CD4-positive, alpha-beta T cell (primary cell): ENCODE data around the gene SPESP1. TPM values are rescaled to one million over a fixed set of nuclear protein-coding genes. Genes with fewer than 3 reads are reported as not detected.

Source experiments
- ATAC-seq: fragments of 200-7000 bp; cut with Tn5 transposase; one replicate; pipeline ENCODE4 v1.10.0; 2022; ENCODE audit warnings: mild to moderate bottlenecking; ENCODE audit not compliant: poor library complexity
- CTCF ChIA-PET: fragments of 350-600 bp; sonication (Branson Sonifier 250); formaldehyde crosslinking; loops from one replicate; lab custom pipeline; 2021; ENCODE audit warnings: antibody characterized with exemption, inconsistent platforms; lab: Charles Lee
- POLR2A ChIA-PET: fragments of 350-600 bp; sonication (Branson Sonifier 250); formaldehyde crosslinking; loops from one replicate; lab custom pipeline; 2021; ENCODE audit warnings: antibody characterized with exemption, inconsistent platforms; lab: Charles Lee
- DNase-seq, 14 experiments: peaks; one replicate each; pipeline ENCODE4 v3.0.0-alpha.2; 2013 to 2020; ENCODE audit warnings: mixed read lengths in 2 of 14
- H3K27ac ChIP-seq, 2 donors: one replicate each; pipeline versions ENCODE4 v1.5.1 to v1.7.0; 2013; ENCODE audit warnings: low read length in 2 of 2, low read depth in 1 of 2, mild to moderate bottlenecking in 1 of 2
- H3K27me3 ChIP-seq, 2 experiments: 1 replicate in 1 of 2; 2 replicates in 1 of 2; pipeline versions ENCODE4 v1.6.1 to v1.7.0; 2013; ENCODE audit warnings: low read length in 2 of 2, control low read depth in 1 of 2, mild to moderate bottlenecking in 1 of 2, moderate library complexity in 1 of 2; ENCODE audit not compliant: insufficient read depth in 2 of 2, control insufficient read depth in 1 of 2
- H3K36me3 ChIP-seq: one replicate; pipeline ENCODE4 v1.6.1; 2013; ENCODE audit warnings: low read length, control low read depth; ENCODE audit not compliant: insufficient read depth
- H3K4me1 ChIP-seq: one replicate; pipeline ENCODE4 v1.6.1; 2013; ENCODE audit warnings: low read length, control low read depth; ENCODE audit not compliant: insufficient read depth
- H3K4me3 ChIP-seq: one replicate; pipeline ENCODE4 v1.5.1; 2013; ENCODE audit warnings: mild to moderate bottlenecking, low read length, moderate library complexity
- H3K9me3 ChIP-seq, 2 experiments: 1 replicate in 1 of 2; 2 replicates in 1 of 2; pipeline versions ENCODE4 v1.6.1 to v1.7.0; 2013; ENCODE audit warnings: low read length in 2 of 2, mild to moderate bottlenecking in 2 of 2, control low read depth in 1 of 2, moderate library complexity in 1 of 2; ENCODE audit not compliant: control insufficient read depth in 1 of 2, insufficient read depth in 1 of 2
- H3K27ac Mint-ChIP-seq: one replicate; pipeline ENCODE4 v1.8.0; 2020; ENCODE audit warnings: mixed read lengths
- H3K27me3 Mint-ChIP-seq: one replicate; pipeline ENCODE4 v1.8.0; 2021; ENCODE audit warnings: mixed read lengths
- H3K36me3 Mint-ChIP-seq: one replicate; pipeline ENCODE4 v1.8.0; 2021; ENCODE audit warnings: low read depth, mixed read lengths
- H3K4me1 Mint-ChIP-seq: one replicate; pipeline ENCODE4 v1.8.0; 2021; ENCODE audit warnings: low read depth, mixed read lengths
- H3K4me3 Mint-ChIP-seq: one replicate; pipeline ENCODE4 v1.8.0; 2020; ENCODE audit warnings: mild to moderate bottlenecking, mixed read lengths
- H3K9me3 Mint-ChIP-seq: one replicate; pipeline ENCODE4 v1.8.0; 2020; ENCODE audit warnings: mixed read lengths
- intact Hi-C, 2 experiments: fragments of 100-400 bp; cut with DNase I in 1 of 2; cut with micrococcal nuclease in 1 of 2; formaldehyde crosslinking; loops; one replicate each; pipeline versions ENCODE4 v1.15.1 to v1.9.0; 2023 to 2025; cut with DNase I, micrococcal nuclease
- total RNA-seq, 174 experiments: library from RNA in 2 of 174; stranded (reverse) in 2 of 174; gene quantifications; one replicate each; pipeline ENCODE4 v1.2.3 and lab custom pipeline; 2021 to 2026
- TF ChIP-seq, protein P1 (sequence below): fragments of 200-600 bp; IDR thresholded peaks from one replicate; pipeline ENCODE4 v1.8.0; 2022; ENCODE audit warnings: antibody characterized with exemption, mild to moderate bottlenecking

The SPESP1 gene
- total RNA-seq, 2 experiments from 2014 or later, result not detected

DNA sequence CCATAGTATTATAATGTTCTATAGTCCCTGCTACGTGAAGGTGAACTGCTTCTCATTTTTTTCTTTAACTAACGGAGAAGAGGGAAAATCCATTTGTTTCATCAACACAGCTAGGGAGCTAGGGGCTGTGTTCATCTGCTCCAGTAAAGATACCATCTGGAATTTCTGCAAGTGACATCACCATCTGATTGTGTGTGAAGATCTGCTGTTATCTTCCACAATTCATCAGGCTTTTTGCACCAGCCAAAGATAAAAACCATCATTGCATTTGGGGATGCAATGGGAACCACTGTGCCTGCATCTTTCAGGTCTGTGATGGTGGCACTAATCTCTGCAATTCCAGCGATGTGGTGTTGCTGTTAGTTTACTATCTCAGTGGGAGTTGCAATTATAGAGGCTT is 48.7 kb downstream of the SPESP1 start:
- intact Hi-C loops, result no loop called here
- H3K4me3 Mint-ChIP-seq, result no peak overlapping the region
- no peak overlapping the region for H3K27ac Mint-ChIP-seq
- ATAC-seq (no peak), DNase-seq (no peak)
- no peak overlapping the region for H3K4me3 ChIP-seq
- no peaks in the 10 kb centered on the region for H3K36me3 ChIP-seq
- H3K4me1 ChIP-seq, result no peaks in the 10 kb centered on the region
- peaks cover 5 to 17% of the 10 kb centered on the region in 2 experiments for H3K27me3 ChIP-seq
- no peaks in the 10 kb centered on the region for H3K9me3 Mint-ChIP-seq
- POLR2A ChIA-PET, result no interaction called here
- TF ChIP-seq, protein P1, sequence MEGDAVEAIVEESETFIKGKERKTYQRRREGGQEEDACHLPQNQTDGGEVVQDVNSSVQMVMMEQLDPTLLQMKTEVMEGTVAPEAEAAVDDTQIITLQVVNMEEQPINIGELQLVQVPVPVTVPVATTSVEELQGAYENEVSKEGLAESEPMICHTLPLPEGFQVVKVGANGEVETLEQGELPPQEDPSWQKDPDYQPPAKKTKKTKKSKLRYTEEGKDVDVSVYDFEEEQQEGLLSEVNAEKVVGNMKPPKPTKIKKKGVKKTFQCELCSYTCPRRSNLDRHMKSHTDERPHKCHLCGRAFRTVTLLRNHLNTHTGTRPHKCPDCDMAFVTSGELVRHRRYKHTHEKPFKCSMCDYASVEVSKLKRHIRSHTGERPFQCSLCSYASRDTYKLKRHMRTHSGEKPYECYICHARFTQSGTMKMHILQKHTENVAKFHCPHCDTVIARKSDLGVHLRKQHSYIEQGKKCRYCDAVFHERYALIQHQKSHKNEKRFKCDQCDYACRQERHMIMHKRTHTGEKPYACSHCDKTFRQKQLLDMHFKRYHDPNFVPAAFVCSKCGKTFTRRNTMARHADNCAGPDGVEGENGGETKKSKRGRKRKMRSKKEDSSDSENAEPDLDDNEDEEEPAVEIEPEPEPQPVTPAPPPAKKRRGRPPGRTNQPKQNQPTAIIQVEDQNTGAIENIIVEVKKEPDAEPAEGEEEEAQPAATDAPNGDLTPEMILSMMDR, result no peak
- CTCF ChIA-PET, result interaction anchor here (0.6 kb wide), 1 partner anchor 23 kb away, joined by 4 read pairs; no protein-coding TSS in a partner anchor
- H3K9me3 ChIP-seq, result peaks cover 0 to 14% of the 10 kb centered on the region in 2 experiments
- H3K4me1 Mint-ChIP-seq, result no peaks in the 10 kb centered on the region
- H3K36me3 Mint-ChIP-seq, result no peaks in the 10 kb centered on the region
- H3K27ac ChIP-seq, result no peak overlapping the region
- H3K27me3 Mint-ChIP-seq, result peaks cover 44% of the 10 kb centered on the region

DNA sequence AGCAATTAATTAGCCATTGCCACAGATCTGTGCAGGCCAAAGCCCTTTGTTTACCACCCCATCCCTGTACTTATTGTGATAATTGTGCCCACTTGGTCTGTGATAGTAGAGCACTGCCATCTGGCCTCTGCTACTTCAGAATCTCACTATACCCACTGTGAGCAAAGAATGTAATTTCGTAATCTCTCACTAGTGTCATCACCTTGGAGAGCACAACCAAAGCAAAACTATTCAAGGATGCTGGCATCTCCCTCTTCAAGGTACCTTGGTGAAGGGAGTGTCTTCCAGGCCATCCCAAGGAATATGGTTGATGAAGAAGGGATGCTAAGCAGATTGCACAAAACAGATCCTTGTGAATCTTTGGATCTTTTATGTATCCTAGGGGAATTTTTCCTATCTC is 49.5 kb downstream of the SPESP1 start:
- no peaks in the 10 kb centered on the region for H3K36me3 Mint-ChIP-seq
- ChIA-PET CTCF (no interaction called here), POLR2A (no interaction called here)
- H3K4me3 ChIP-seq, result no peak overlapping the region
- DNase-seq (no peak), ATAC-seq (no peak)
- peaks cover 0 to 14% of the 10 kb centered on the region in 2 experiments for H3K27me3 ChIP-seq
- H3K36me3 ChIP-seq, result no peaks in the 10 kb centered on the region
- H3K9me3 Mint-ChIP-seq, result no peaks in the 10 kb centered on the region
- H3K4me1 Mint-ChIP-seq, result no peaks in the 10 kb centered on the region
- H3K27ac Mint-ChIP-seq, result no peak overlapping the region
- no peaks in the 10 kb centered on the region for H3K4me1 ChIP-seq
- H3K9me3 ChIP-seq, result peaks cover 0 to 14% of the 10 kb centered on the region in 2 experiments
- H3K4me3 Mint-ChIP-seq, result no peak overlapping the region
- TF ChIP-seq, protein P1, result no peak
- H3K27ac ChIP-seq, result no peak overlapping the region
- H3K27me3 Mint-ChIP-seq, result peaks cover 36% of the 10 kb centered on the region
- intact Hi-C loops, result no loop called here

DNA sequence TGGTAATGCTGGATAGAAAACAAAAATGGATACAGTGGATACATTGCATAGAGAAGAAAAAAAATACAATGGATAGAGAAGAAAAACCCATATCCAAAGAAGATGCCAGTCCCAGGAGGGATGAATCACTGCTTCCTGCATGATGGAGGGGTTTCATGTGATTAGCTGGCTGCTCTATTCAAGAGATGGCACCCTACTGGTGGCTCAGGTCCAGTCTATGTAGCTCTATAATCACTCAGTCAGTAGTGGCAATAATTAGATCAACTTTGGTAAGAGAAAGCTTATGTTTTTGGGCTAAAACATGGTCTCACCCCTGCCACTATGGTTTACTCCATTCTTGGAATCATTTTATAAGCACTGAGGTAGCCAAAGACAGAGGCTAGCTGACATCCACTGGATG is 50.5 kb downstream of the SPESP1 start:
- no peak overlapping the region for H3K27ac ChIP-seq
- H3K27ac Mint-ChIP-seq, result no peak overlapping the region
- no peak for DNase-seq
- H3K4me1 Mint-ChIP-seq, result no peaks in the 10 kb centered on the region
- H3K36me3 Mint-ChIP-seq, result no peaks in the 10 kb centered on the region
- peaks cover 0 to 9% of the 10 kb centered on the region in 2 experiments for H3K9me3 ChIP-seq
- TF ChIP-seq, protein P1, result no peak
- CTCF ChIA-PET, result no interaction called here
- H3K9me3 Mint-ChIP-seq, result no peaks in the 10 kb centered on the region
- H3K4me3 Mint-ChIP-seq, result no peak overlapping the region
- H3K4me1 ChIP-seq, result no peaks in the 10 kb centered on the region
- intact Hi-C loops, result no loop called here
- peaks cover 0 to 13% of the 10 kb centered on the region in 2 experiments for H3K27me3 ChIP-seq
- peaks cover 32% of the 10 kb centered on the region for H3K27me3 Mint-ChIP-seq
- H3K36me3 ChIP-seq, result no peaks in the 10 kb centered on the region
- POLR2A ChIA-PET, result no interaction called here
- no peak overlapping the region for H3K4me3 ChIP-seq
- ATAC-seq, result no peak
